Mucosa of descending colon (tissue), 3 donors: ENCODE results near the gene IDH3A. TPM values are rescaled to one million over a fixed set of nuclear protein-coding genes. Genes with fewer than 3 reads are reported as not detected.

ENCODE experiments used
- ATAC-seq: fragments of 200-7000 bp; cut with Tn5 transposase; one replicate; pipeline ENCODE4 v1.9.1; 2020; ENCODE audit warnings: mild to moderate bottlenecking, moderate library complexity
- DNase-seq, 3 donors: peaks; one replicate each; pipeline ENCODE4 v3.0.0-alpha.2; 2020
- H3K36me3 ChIP-seq: fragments of 200-600 bp; one replicate; pipeline ENCODE4 v1.8.0; 2021; ENCODE audit warnings: low read depth, mild to moderate bottlenecking
- H3K4me1 ChIP-seq: fragments of 200-600 bp; one replicate; pipeline ENCODE4 v1.8.0; 2021; ENCODE audit warnings: low read depth, mild to moderate bottlenecking
- H3K4me3 ChIP-seq: fragments of 200-600 bp; one replicate; pipeline ENCODE4 v1.8.0; 2021; ENCODE audit warnings: mild to moderate bottlenecking
- H3K9me3 ChIP-seq: fragments of 200-600 bp; one replicate; pipeline ENCODE4 v1.8.0; 2021; ENCODE audit warnings: mild to moderate bottlenecking
- CTCF ChIP-seq: fragments of 200-600 bp; IDR thresholded peaks from one replicate; pipeline ENCODE4 v1.8.0; 2022; ENCODE audit warnings: antibody characterized with exemption, mild to moderate bottlenecking
- intact Hi-C, 2 donors: fragments of 100-400 bp; cut with DNase I in 1 of 2; cut with micrococcal nuclease in 1 of 2; formaldehyde crosslinking; loops; one replicate each; pipeline versions ENCODE4 v1.11.0 to v1.11.1; 2022; cut with DNase I, micrococcal nuclease
- total RNA-seq, 3 donors: library from RNA; stranded (reverse); fragmentation: NEBNext Ultra II Directional in 2 of 3; extraction: Animal tissue kit (Norgen Biotek cat#: 25700) in 2 of 3; gene quantifications; one replicate each; pipeline versions ENCODE4 v1.2.1 to v1.2.4, GENCODE V29; 2021 to 2023
- donor health status: DM: no; HTN: no; CAD: no; lungs with moderate emphysema.
- donor health status: DM: no; HTN: no; CAD: no.
- donor health status: DM: no; HTN: yes; CAD: no.

IDH3A gene
- total RNA-seq, 3 donors from 2014 or later = 183 to 227 (median 207) TPM

- ATAC-seq = no peak
- TF ChIP-seq CTCF = no peak
- intact Hi-C loops = no loop called here
- Histone ChIP-seq H3K4me3 (no peak overlapping the region), H3K36me3 (no peaks in the 10 kb centered on the region), H3K9me3 (no peaks in the 10 kb centered on the region), H3K4me1 (peaks cover 9% of the 10 kb centered on the region)
- DNase-seq = no peak
Observed at GRCh38 chr15:78220713-78221112, 71.6 kb downstream of the IDH3A start.

Other genes starting within 250 kb of the IDH3A start
- 10 to 100 TPM; 54.8 to 65.6 (median 57.0) TPM for gene TBC1D2B, start 71.7 kb upstream of the IDH3A start, total RNA-seq
- 1 to 10 TPM; 1.9 to 2.8 (median 2.2) TPM for gene SH2D7, start 56.8 kb upstream of the IDH3A start, total RNA-seq
- 10 to 100 TPM in 2 of 3 donors, 1 to 10 TPM in 1; 8.1 to 13.7 (median 10.9) TPM for gene CIB2, start 17.9 kb upstream of the IDH3A start, total RNA-seq
- 1 to 10 TPM in 1 of 3 donors, under 1 TPM in 2; 0.32 to 5.2 (median 0.53) TPM for gene ACSBG1, start 85.2 kb downstream of the IDH3A start, total RNA-seq
- 10 to 100 TPM; 33.8 to 52.8 (median 43.5) TPM for gene DNAJA4, start 115.2 kb downstream of the IDH3A start, total RNA-seq
- 10 to 100 TPM; 35.4 to 41.7 (median 37.6) TPM for gene SKIC8, start 150.2 kb downstream of the IDH3A start, total RNA-seq
- 1 to 10 TPM in 2 of 3 donors, under 1 TPM in 1; 0.67 to 6.2 (median 2.4) TPM for gene CRABP1, start 191.0 kb downstream of the IDH3A start, total RNA-seq